ENCODE measurements around the gene NAE1. TPM values are rescaled to one million over a fixed set of nuclear protein-coding genes. Genes with fewer than 3 reads are reported as not detected.

Gene NAE1
- total RNA-seq, result 47.4 and 52.6 TPM in 2 replicates
- polyA plus RNA-seq, result 59.7 TPM in 2 replicates
- 47.8 and 51.0 TPM in 2 replicates for polyA plus RNA-seq (2012)
- 2.4 and 2.6 TPM in 2 replicates for polyA minus RNA-seq (ENCODE audit: low replicate concordance)

- Histone ChIP-seq H3K4me3 (replicated peaks in 1 of 4; ENCODE audit: control extremely low read depth in 1 of 4, insufficient read depth in 1 of 4, low read depth in 3 of 4, low read length in 4 of 4) (peak within 1 kb of the TSS; percentile 70 to 92 (median 74)), H3K9me3 (ENCODE audit: control insufficient read depth, insufficient read depth, low read depth, low read length) (no peaks in the 10 kb centered on the region), H3K36me3 (ENCODE audit: control insufficient read depth, insufficient read depth, low read length) (no peaks in the 10 kb centered on the region), H3K9ac (ENCODE audit: insufficient read depth, low read length) (peak within 1 kb of the TSS; percentile 94), H3K4me1 (ENCODE audit: control insufficient read depth, extremely low read depth, insufficient read depth, low read length) (no peaks in the 10 kb centered on the region), H3K4me2 (ENCODE audit: extremely low read depth, insufficient read depth, low read length) (peak within 1 kb of the TSS; percentile 60), H2AFZ (ENCODE audit: low read length) (peak within 1 kb of the TSS; percentile 79), H3K27me3 (ENCODE audit: control insufficient read depth, insufficient read depth, low read length) (peaks cover 5% of the 10 kb centered on the region), H3K79me2 (ENCODE audit: control insufficient read depth, insufficient read depth, low read length) (peaks cover 17% of the 10 kb centered on the region), H4K20me1 (ENCODE audit: control insufficient read depth, extremely low read depth, insufficient read depth, low read length) (no peaks in the 10 kb centered on the region), H3K27ac (ENCODE audit: insufficient read depth, low read length) (peak within 1 kb of the TSS; percentile 72)
- DNase-seq (ENCODE audit: low read depth in 2 of 2), result peak; percentile 76 to 85
- TF ChIP-seq CTCF (conservative IDR thresholded peaks at IDR 0.05 in 1 of 2, IDR thresholded peaks at IDR 0.05 in 1 of 2; ENCODE audit: low read depth in 1 of 2, low read length in 2 of 2) (peak; percentile 79 to 90), EZH2 (IDR thresholded peaks at IDR 0.05; ENCODE audit: low read length, missing control alignments) (no peak)
Measured at GRCh38 chr16:66830422-66831404, at the start of gene NAE1. Gene NAE1 (minus strand): TSS chr16:66830976. CDS start chr16:66830899, 77 bp downstream.

GRCh38 chr16:66878067-66878466 is 47.3 kb upstream of the NAE1 start:
- H3K9ac ChIP-seq (ENCODE audit: insufficient read depth, low read length), result no peak overlapping the region
- no peak overlapping the region for H3K4me3 ChIP-seq (replicated peaks in 1 of 4; ENCODE audit: control extremely low read depth in 1 of 4, insufficient read depth in 1 of 4, low read depth in 3 of 4, low read length in 4 of 4)
- TF ChIP-seq EZH2 (IDR thresholded peaks at IDR 0.05; ENCODE audit: low read length, missing control alignments) (no peak), CTCF (conservative IDR thresholded peaks at IDR 0.05 in 1 of 2, IDR thresholded peaks at IDR 0.05 in 1 of 2; ENCODE audit: low read depth in 1 of 2, low read length in 2 of 2) (no peak)
- no peak overlapping the region for H2AFZ ChIP-seq (ENCODE audit: low read length)
- no peaks in the 10 kb centered on the region for H3K9me3 ChIP-seq (ENCODE audit: control insufficient read depth, insufficient read depth, low read depth, low read length)
- no peaks in the 10 kb centered on the region for H3K36me3 ChIP-seq (ENCODE audit: control insufficient read depth, insufficient read depth, low read length)
- peaks cover 9% of the 10 kb centered on the region for H3K4me1 ChIP-seq (ENCODE audit: control insufficient read depth, extremely low read depth, insufficient read depth, low read length)
- H3K27ac ChIP-seq (ENCODE audit: insufficient read depth, low read length), result no peak overlapping the region
- no peaks in the 10 kb centered on the region for H3K27me3 ChIP-seq (ENCODE audit: control insufficient read depth, insufficient read depth, low read length)
- peak in 1 of 2 donors; percentile 65 for DNase-seq (ENCODE audit: low read depth in 2 of 2)
- H3K79me2 ChIP-seq (ENCODE audit: control insufficient read depth, insufficient read depth, low read length), result peaks cover 6% of the 10 kb centered on the region
- H4K20me1 ChIP-seq (ENCODE audit: control insufficient read depth, extremely low read depth, insufficient read depth, low read length), result no peaks in the 10 kb centered on the region
- no peak overlapping the region for H3K4me2 ChIP-seq (ENCODE audit: extremely low read depth, insufficient read depth, low read length)

GRCh38 chr16:66874079-66874775 is 43.5 kb upstream of the NAE1 start:
- Histone ChIP-seq H3K4me1 (ENCODE audit: control insufficient read depth, extremely low read depth, insufficient read depth, low read length) (peaks cover 16% of the 10 kb centered on the region), H3K4me2 (ENCODE audit: extremely low read depth, insufficient read depth, low read length) (no peak overlapping the region), H2AFZ (ENCODE audit: low read length) (no peak overlapping the region), H3K36me3 (ENCODE audit: control insufficient read depth, insufficient read depth, low read length) (no peaks in the 10 kb centered on the region), H4K20me1 (ENCODE audit: control insufficient read depth, extremely low read depth, insufficient read depth, low read length) (no peaks in the 10 kb centered on the region), H3K79me2 (ENCODE audit: control insufficient read depth, insufficient read depth, low read length) (no peaks in the 10 kb centered on the region), H3K9me3 (ENCODE audit: control insufficient read depth, insufficient read depth, low read depth, low read length) (no peaks in the 10 kb centered on the region), H3K4me3 (replicated peaks in 1 of 4; ENCODE audit: control extremely low read depth in 1 of 4, insufficient read depth in 1 of 4, low read depth in 3 of 4, low read length in 4 of 4) (no peak overlapping the region), H3K9ac (ENCODE audit: insufficient read depth, low read length) (no peak overlapping the region), H3K27ac (ENCODE audit: insufficient read depth, low read length) (peak overlapping the region; percentile 31), H3K27me3 (ENCODE audit: control insufficient read depth, insufficient read depth, low read length) (no peaks in the 10 kb centered on the region)
- TF ChIP-seq CTCF (conservative IDR thresholded peaks at IDR 0.05 in 1 of 2, IDR thresholded peaks at IDR 0.05 in 1 of 2; ENCODE audit: low read depth in 1 of 2, low read length in 2 of 2) (no peak), EZH2 (IDR thresholded peaks at IDR 0.05; ENCODE audit: low read length, missing control alignments) (no peak)
- peak; percentile 64 to 68 for DNase-seq (ENCODE audit: low read depth in 2 of 2)
